Keratinocyte (primary cell): Measurements from ENCODE around the gene PDZD7. TPM values are rescaled to one million over a fixed set of nuclear protein-coding genes. Genes with fewer than 3 reads are reported as not detected.

ENCODE experiments used
- DNase-seq: peaks from one replicate; pipeline ENCODE4 v3.0.0-alpha.2; 2011; ENCODE audit warnings: low read depth, missing footprints, low spot score
- FAIRE-seq: peaks from 2 replicates; lab custom pipeline; 2011; peaks lifted over from hg19 to GRCh38; lab: Jason Lieb, UNC
- H2AFZ ChIP-seq: 2 replicates; pipeline ENCODE4 v1.6.0; 2012; ENCODE audit warnings: low read length, control low read depth, inconsistent platforms; ENCODE audit not compliant: control insufficient read depth
- H3K27ac ChIP-seq: 2 replicates; pipeline ENCODE4 v1.5.1; 2011; ENCODE audit warnings: low read length; ENCODE audit not compliant: control insufficient read depth, insufficient read depth
- H3K27me3 ChIP-seq: 3 replicates; pipeline ENCODE4 v1.6.0; 2011; ENCODE audit warnings: low read length; ENCODE audit not compliant: control insufficient read depth, insufficient read depth; ENCODE audit errors: extremely low read depth
- H3K36me3 ChIP-seq, 2 experiments: 2 replicates in 1 of 2; 3 replicates in 1 of 2; pipeline ENCODE4 v1.5.1; 2011; ENCODE audit warnings: low read length in 2 of 2, mild to moderate bottlenecking in 1 of 2; ENCODE audit not compliant: control insufficient read depth in 2 of 2, insufficient read depth in 2 of 2; ENCODE audit errors: extremely low read depth in 1 of 2
- H3K4me1 ChIP-seq: 3 replicates; pipeline ENCODE4 v1.5.1; 2011; ENCODE audit warnings: low read length; ENCODE audit not compliant: control insufficient read depth, insufficient read depth; ENCODE audit errors: extremely low read depth
- H3K4me2 ChIP-seq: 3 replicates; pipeline ENCODE4 v1.6.0; 2011; ENCODE audit warnings: low read depth, low read length; ENCODE audit not compliant: control insufficient read depth, insufficient read depth; ENCODE audit errors: extremely low read depth
- H3K4me3 ChIP-seq, 3 experiments: fragments of 200-600 bp in 1 of 3; sonication (generic) in 1 of 3; 2 replicates in 2 of 3; 3 replicates in 1 of 3; pipeline ENCODE4 v1.5.1; 2011 to 2016; ENCODE audit warnings: low read length in 3 of 3, mild to moderate bottlenecking in 3 of 3, control low read depth in 2 of 3, inconsistent platforms in 1 of 3, low read depth in 1 of 3, mixed read lengths in 1 of 3, mixed run types in 1 of 3, moderate library complexity in 1 of 3; ENCODE audit not compliant: control insufficient read depth in 2 of 3, insufficient read depth in 2 of 3; ENCODE audit errors: extremely low read depth in 1 of 3
- H3K79me2 ChIP-seq: 2 replicates; pipeline ENCODE4 v1.6.0; 2012; ENCODE audit warnings: low read length; ENCODE audit not compliant: control insufficient read depth, insufficient read depth
- H3K9ac ChIP-seq: 3 replicates; pipeline ENCODE4 v1.6.0; 2011; ENCODE audit warnings: low read length; ENCODE audit not compliant: control insufficient read depth, insufficient read depth; ENCODE audit errors: extremely low read depth
- H3K9me1 ChIP-seq: 3 replicates; pipeline ENCODE4 v1.6.0; 2011; ENCODE audit warnings: low read length; ENCODE audit not compliant: control insufficient read depth, insufficient read depth; ENCODE audit errors: extremely low read depth
- H3K9me3 ChIP-seq: 2 replicates; pipeline ENCODE4 v1.5.1; 2012; ENCODE audit warnings: low read depth, low read length; ENCODE audit not compliant: control insufficient read depth
- H4K20me1 ChIP-seq: 3 replicates; pipeline ENCODE4 v1.6.0; 2011; ENCODE audit warnings: low read length; ENCODE audit not compliant: control insufficient read depth, insufficient read depth; ENCODE audit errors: extremely low read depth
- CTCF ChIP-seq, 3 experiments: IDR thresholded peaks in 1 of 3; conservative IDR thresholded peaks in 1 of 3; optimal IDR thresholded peaks in 1 of 3; 2 replicates in 2 of 3; 3 replicates in 1 of 3; pipeline versions ENCODE3 to v1.5.1; 2011; ENCODE audit warnings: low read length in 3 of 3, mild to moderate bottlenecking in 3 of 3, moderate library complexity in 2 of 3, control low read depth in 1 of 3, inconsistent platforms in 1 of 3; ENCODE audit not compliant: insufficient read depth in 2 of 3; ENCODE audit errors: extremely low read depth in 1 of 3
- EZH2 ChIP-seq: IDR thresholded peaks from one replicate; pipeline ENCODE4 v1.6.1; 2012; ENCODE audit warnings: inconsistent platforms, mild to moderate bottlenecking, low read length, moderate library complexity
- dilution Hi-C: fragments of 300-500 bp; cut with MboI; formaldehyde crosslinking; loops from one replicate; pipeline ENCODE4 v1.7.0; 2020; ENCODE audit warnings: low sequenced_read_pairs; ENCODE audit not compliant: extremely low pct_ligation_motif_present
- polyA plus RNA-seq, 5 experiments: library from polyadenylated mRNA; depleted of rRNA in 3 of 5; stranded (reverse) in 3 of 5; stranded (forward) in 1 of 5; unstranded in 1 of 5; fragments of >200 nt; gene quantifications; 1 replicate in 1 of 5; 2 replicates in 3 of 5; 3 replicates in 1 of 5; pipeline versions ENCODE4 v1.2.1 to v1.2.3, GENCODE V29; 2011 to 2012; ENCODE audit warnings: missing spikeins in 2 of 5, low read depth in 1 of 5, low replicate concordance in 1 of 5

PDZD7 gene
- polyA plus RNA-seq, 1 donor (not counting 4 experiments of a cell fraction or from before 2014, with no cell fraction given) = 0.54 TPM

DNA sequence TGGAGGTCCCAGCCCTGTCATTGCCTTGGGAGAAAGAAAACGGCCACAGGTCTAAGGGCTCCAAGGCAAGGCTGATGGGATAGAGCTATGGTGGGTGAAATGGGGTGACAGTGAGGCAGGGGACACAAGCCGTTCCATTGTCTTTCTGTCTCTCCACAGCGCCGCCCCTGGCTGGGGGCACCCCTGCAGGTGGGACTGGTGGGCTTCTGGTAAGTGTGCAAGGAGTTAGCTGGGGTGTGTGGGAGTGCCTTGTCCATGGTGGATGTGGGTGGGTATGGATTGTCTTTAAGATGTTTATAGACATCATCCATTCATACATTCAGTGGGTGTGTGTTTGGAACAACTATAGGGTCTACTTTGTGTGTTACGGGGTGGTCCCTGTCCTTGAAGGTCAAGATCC, 7.6 kb upstream of the PDZD7 start:
- DNase-seq (no peak), FAIRE-seq (no peak)
- Histone ChIP-seq H3K9me1 (no peaks in the 10 kb centered on the region), H3K79me2 (peaks cover 3% of the 10 kb centered on the region), H4K20me1 (no peaks in the 10 kb centered on the region), H3K4me1 (peaks cover 7% of the 10 kb centered on the region), H3K4me2 (no peak overlapping the region), H3K9ac (no peak overlapping the region), H3K36me3 (peaks cover 21 to 49% of the 10 kb centered on the region in 2 experiments), H3K27me3 (no peaks in the 10 kb centered on the region), H3K9me3 (no peaks in the 10 kb centered on the region), H3K27ac (no peak overlapping the region), H2AFZ (no peak overlapping the region), H3K4me3 (no peak overlapping the region)
- dilution Hi-C loops = no loop called here
- no peak for TF ChIP-seq EZH2
- TF ChIP-seq CTCF (optimal IDR thresholded peaks at IDR 0.05 in 1 of 3, IDR thresholded peaks at IDR 0.05 in 1 of 3, conservative IDR thresholded peaks at IDR 0.05 in 1 of 3; ENCODE audit: extremely low read depth in 1 of 3, insufficient read depth in 2 of 3, low read length in 3 of 3) = no peak

DNA sequence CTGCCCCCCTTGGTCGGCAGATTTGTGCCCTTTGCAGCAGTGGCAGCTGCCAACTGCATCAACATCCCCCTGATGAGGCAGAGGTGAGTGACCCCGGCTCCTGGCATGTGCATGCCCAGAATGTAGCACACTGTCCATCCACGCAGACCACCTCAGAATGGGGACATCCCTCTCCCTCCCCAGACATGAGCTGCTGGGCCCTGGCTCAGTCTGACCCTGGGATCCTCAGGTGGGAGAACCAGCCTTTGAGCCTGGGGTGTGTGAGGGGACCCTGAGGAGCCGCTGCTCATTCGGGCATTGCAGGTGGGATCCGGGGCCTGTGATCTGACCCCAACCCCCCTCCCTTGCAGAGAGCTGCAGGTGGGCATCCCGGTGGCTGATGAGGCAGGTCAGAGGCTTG, 5.8 kb upstream of the PDZD7 start:
- FAIRE-seq (no peak), DNase-seq (no peak)
- Histone ChIP-seq H3K4me3 (no peak overlapping the region), H3K4me1 (peaks cover 17% of the 10 kb centered on the region), H3K9me3 (no peaks in the 10 kb centered on the region), H3K4me2 (no peak overlapping the region), H3K9me1 (no peaks in the 10 kb centered on the region), H3K9ac (no peak overlapping the region), H3K36me3 (peaks cover 21 to 49% of the 10 kb centered on the region in 2 experiments), H3K27ac (no peak overlapping the region), H2AFZ (no peak overlapping the region), H4K20me1 (no peaks in the 10 kb centered on the region), H3K79me2 (peaks cover 5% of the 10 kb centered on the region), H3K27me3 (no peaks in the 10 kb centered on the region)
- dilution Hi-C loops = no loop called here
- no peak for TF ChIP-seq EZH2
- TF ChIP-seq CTCF (optimal IDR thresholded peaks at IDR 0.05 in 1 of 3, IDR thresholded peaks at IDR 0.05 in 1 of 3, conservative IDR thresholded peaks at IDR 0.05 in 1 of 3; ENCODE audit: extremely low read depth in 1 of 3, insufficient read depth in 2 of 3, low read length in 3 of 3) = no peak
